Fibroblast of skin of back (primary cell): ENCODE results near the gene TBATA.

Source experiments
- DNase-seq: peaks from one replicate; pipeline ENCODE4 v3.0.0-alpha.2; 2013

Gene TBATA

GRCh38 chr10:70807556-70807955, 22.4 kb upstream of the TBATA start:
- DNase-seq, result no peak

- DNase-seq, result no peak
Observed at GRCh38 chr10:70806841-70807240, 21.7 kb upstream of the TBATA start.

GRCh38 chr10:70805619-70806215, 20.5 kb upstream of the TBATA start:
- peak; percentile 30 for DNase-seq

- peak; percentile 10 for DNase-seq
Observed at GRCh38 chr10:70804421-70804808, 19.2 kb upstream of the TBATA start.

- DNase-seq, result no peak
Observed at GRCh38 chr10:70803775-70804420, 18.7 kb upstream of the TBATA start.

GRCh38 chr10:70801854-70802253, 16.7 kb upstream of the TBATA start:
- no peak for DNase-seq

GRCh38 chr10:70799124-70799523, 13.9 kb upstream of the TBATA start:
- no peak for DNase-seq

GRCh38 chr10:70797840-70798239, 12.7 kb upstream of the TBATA start:
- no peak for DNase-seq

- no peak for DNase-seq
Observed at GRCh38 chr10:70795613-70796012, 10.4 kb upstream of the TBATA start.

GRCh38 chr10:70791386-70792039, 6.3 kb upstream of the TBATA start:
- DNase-seq, result no peak

GRCh38 chr10:70786799-70787415, 1.7 kb upstream of the TBATA start:
- peak; percentile 73 for DNase-seq

- peak; percentile 44 for DNase-seq
Observed at GRCh38 chr10:70784471-70784870, 706 bp downstream of the TBATA start.

GRCh38 chr10:70784016-70784415, 1.2 kb downstream of the TBATA start:
- DNase-seq, result no peak

- no peak for DNase-seq
Observed at GRCh38 chr10:70782746-70783680, 2.2 kb downstream of the TBATA start.

GRCh38 chr10:70782086-70782745, 3.0 kb downstream of the TBATA start:
- no peak for DNase-seq

GRCh38 chr10:70781461-70782051, 3.6 kb downstream of the TBATA start:
- DNase-seq, result no peak

GRCh38 chr10:70780772-70781171, 4.4 kb downstream of the TBATA start:
- DNase-seq, result no peak

- DNase-seq, result no peak
Observed at GRCh38 chr10:70780370-70780760, 4.8 kb downstream of the TBATA start.

- no peak for DNase-seq
Observed at GRCh38 chr10:70779511-70780369, 5.4 kb downstream of the TBATA start.

GRCh38 chr10:70779088-70779487, 6.1 kb downstream of the TBATA start:
- DNase-seq, result no peak
